Measurements from ENCODE around the gene CIAO2B.
"Not testable (repeated sequence)": the region's sequence is repeated elsewhere in the genome, so short reads cannot be mapped to it uniquely, and the experiment has no call there.

Gene CIAO2B

DNA sequence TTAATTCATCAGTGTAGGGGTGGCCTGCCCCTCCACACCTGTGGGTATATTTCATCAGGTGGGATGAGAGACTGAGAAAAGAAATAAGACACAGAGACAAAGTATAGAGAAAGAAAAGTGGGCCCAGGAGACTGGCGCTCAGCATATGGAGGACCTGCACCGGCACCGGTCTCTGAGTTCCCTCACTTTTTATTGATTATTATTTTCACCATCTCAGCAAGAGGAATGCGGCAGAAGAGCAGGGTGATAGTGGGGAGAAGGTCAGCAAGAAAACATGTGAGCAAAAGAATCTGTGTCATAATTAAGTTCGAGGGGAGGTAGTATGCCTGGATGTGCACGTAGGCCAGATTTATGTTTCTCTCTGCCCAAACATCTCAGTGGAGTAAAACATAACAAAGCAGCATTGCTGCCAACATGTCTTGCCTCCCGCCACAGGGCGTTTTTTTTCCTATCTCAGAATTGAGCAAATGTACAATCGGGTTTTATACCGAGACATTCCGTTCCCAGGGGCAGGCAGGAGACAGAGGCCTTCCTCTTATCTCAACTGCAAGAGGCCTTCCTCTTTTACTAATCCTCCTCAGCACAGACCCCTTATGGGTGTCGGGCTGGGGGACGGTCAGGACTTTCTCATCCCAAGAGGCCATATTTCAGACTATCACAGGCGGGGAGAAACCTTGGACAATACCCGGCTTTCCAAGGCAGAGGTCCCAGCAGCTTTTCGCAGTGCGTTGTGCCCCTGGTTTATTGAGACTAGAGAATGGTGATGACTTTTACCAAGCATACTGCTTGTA is 21.4 kb upstream of the CIAO2B start:
- not testable (repeated sequence) for DNase-seq (ENCODE audit: low spot score)

- DNase-seq (ENCODE audit: low spot score), result peak; percentile 84
These were observed 20.0 kb upstream of the CIAO2B start for GRCh38 chr16:66954097-66954659.

DNA sequence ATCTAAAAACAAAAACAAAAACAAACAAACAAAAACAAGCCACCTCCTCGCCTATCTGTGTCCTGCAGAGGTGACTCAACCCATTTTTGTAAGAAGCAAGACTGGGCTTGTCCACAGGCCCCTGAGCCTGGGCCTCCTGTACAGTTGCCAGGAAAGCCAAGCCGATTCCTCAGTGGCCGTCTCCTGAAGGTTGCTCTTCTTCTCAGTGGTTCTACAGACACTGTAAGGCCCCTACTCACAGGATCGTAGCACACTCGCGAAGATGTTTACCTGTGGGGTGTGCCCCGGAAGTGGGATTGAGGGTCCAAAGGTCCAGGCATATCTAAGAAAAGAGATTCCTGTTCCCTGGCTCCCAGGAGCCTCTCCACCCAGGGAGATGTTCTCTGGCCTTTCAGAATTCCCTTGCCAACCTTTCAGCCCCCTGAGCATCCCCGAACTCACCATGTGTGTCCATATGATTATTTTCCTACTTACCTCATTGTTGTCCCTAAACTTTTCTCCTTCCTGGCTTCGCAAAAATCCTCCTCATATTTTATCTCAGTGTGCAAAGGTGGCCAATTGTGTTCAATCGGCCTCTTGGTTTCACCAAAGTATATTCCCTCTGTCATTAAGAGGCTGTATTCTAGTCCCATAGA is 19.4 kb upstream of the CIAO2B start:
- no peak for DNase-seq (ENCODE audit: low spot score)

- no peak for DNase-seq (ENCODE audit: low spot score)
These were observed 18.4 kb upstream of the CIAO2B start for GRCh38 chr16:66952430-66953110.

GRCh38 chr16:66950971-66951790 is 17.0 kb upstream of the CIAO2B start:
- no peak for DNase-seq (ENCODE audit: low spot score)

DNA sequence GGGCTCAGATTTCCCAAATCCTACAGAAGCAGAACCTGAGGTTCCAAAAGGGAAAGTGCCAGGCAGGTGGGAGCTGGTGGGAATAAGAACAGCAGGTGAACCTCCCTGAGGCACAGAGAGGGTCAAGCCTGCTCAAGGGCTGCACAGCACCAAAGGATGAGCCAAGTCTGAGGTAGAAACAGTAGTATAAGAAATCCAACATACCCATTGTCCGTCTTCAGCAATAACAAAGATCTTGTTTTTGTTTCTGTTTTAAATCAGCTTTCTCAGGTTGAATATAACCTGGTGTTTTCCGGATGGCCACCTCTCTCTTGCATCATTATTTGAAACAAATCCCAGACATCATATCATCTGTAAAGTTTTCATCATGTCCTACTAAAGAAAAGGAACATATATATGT is 16.2 kb upstream of the CIAO2B start:
- no peak for DNase-seq (ENCODE audit: low spot score)

GRCh38 chr16:66949472-66949871 is 15.3 kb upstream of the CIAO2B start:
- no peak for DNase-seq (ENCODE audit: low spot score)

GRCh38 chr16:66948837-66949225 is 14.6 kb upstream of the CIAO2B start:
- DNase-seq (ENCODE audit: low spot score), result no peak

- no peak for DNase-seq (ENCODE audit: low spot score)
These were observed 14.1 kb upstream of the CIAO2B start for GRCh38 chr16:66948134-66948836.

DNA sequence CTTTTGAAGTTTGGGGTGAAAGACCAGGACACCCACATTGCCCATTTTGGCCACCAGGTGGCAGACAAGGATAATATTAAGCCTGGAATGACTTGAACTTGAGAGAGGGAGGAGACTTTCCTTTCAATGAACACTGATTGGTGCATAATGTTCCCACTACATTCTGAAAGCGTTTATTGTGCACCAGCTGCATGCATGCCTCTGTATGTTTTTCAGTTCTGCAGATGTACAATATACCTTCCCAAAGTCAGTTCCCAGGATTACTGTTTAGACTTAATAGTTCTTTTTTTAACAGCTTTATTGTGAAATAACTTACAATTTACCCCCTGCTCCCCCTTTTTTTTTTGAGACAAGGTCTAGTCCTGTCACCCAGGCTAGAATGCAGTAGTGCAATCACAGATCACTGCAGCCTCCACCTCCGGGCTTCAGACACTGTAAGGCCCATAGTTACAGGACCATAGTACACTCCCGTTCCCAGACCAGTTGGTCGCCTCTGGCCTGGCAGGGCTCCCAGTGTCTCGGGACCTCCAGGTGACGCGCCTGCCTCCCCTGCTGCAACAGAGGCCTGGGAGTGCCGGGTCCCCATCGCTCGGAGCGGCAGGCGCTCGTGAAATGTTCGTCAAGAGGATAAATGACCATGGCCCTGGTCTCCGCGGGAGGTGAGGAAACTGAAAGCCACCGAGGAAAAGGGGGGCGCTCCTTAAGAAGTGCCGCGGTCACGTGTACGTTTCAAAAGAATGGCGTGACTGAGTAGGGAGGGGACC is 13.3 kb upstream of the CIAO2B start:
- DNase-seq (ENCODE audit: low spot score), result peak; percentile 88

DNA sequence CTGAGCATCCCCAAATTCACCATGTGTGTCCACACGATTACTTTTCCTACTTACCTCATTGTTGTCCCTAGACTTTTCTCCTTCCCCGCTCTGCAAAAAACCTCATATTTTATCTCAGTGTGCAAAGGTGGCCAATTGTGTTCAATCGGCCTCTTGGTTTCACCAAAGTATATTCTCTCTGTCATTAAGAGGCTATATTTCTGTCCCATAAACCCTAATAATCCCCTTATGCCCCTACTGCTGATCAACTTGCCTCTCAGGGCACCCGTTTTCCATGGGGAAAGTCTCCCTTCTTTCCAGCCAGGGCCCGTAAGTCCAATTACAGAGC is 12.7 kb upstream of the CIAO2B start:
- DNase-seq (ENCODE audit: low spot score), result no peak

DNA sequence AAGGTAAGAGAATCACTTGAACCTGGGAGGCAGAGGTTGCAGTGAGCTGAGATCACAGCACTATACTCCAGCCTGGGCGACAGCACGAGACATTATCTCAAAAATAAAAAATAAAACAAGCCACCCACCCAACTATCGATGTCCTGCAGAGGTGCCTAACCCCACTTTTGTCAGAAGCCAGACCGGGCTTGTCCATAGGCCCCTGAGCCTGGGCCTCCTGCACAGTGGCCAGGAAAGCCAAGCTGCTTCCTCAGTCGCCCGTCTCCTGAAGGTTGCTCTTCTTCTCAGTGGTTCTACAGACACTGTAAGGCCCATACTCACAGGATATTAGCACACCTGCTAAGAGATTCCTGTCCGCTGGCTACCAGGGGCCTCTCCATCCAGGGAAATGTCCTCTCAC is 12.3 kb upstream of the CIAO2B start:
- DNase-seq (ENCODE audit: low spot score), result no peak

GRCh38 chr16:66945939-66946338 is 11.7 kb upstream of the CIAO2B start:
- no peak for DNase-seq (ENCODE audit: low spot score)

DNA sequence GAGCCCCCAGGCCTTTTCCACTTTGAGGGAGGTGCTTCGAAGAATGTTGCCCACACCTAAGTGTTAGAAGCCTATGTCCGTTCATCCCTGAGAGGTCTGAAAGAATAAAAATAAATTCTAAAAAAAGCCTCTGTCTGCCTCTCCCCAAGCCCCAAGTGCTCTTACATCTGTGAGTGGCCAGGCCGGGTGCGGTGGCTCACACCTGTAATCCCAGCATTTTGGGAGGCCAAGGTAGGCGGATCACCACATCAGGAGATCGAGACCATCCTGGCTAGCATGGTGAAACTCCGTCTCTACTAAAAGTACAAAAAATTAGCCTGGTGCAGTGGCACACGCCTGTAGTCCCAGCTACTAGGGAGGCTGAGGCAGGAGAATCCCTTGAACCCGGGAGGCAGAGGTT is 10.8 kb upstream of the CIAO2B start:
- DNase-seq (ENCODE audit: low spot score), result not testable (repeated sequence)

- no peak for DNase-seq (ENCODE audit: low spot score)
These were observed 9.8 kb upstream of the CIAO2B start for GRCh38 chr16:66944054-66944441.

DNA sequence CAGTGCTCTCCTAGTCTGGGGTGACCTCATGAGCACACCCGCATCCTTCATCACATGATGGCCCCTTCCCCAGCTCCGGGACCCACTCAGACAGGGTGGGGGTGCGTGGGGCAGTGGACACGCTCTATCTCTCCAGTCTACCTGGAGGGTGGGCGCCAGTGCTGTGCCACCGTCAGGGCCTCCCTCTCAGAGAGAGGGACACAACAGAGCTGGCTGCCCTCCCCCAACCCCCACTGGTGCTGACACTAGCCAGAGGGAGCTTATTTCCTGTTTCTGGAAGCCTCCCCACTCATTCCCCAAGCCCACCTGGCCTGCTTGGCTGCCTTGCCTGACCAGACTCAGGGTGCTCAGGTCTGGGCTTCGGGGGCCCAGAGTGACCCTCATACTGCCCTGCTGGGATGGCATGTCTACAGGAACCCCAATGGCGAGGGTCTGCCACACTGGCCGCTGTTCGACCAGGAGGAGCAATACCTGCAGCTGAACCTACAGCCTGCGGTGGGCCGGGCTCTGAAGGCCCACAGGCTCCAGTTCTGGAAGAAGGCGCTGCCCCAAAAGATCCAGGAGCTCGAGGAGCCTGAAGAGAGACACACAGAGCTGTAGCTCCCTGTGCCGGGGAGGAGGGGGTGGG is 9.3 kb upstream of the CIAO2B start:
- no peak for DNase-seq (ENCODE audit: low spot score)

DNA sequence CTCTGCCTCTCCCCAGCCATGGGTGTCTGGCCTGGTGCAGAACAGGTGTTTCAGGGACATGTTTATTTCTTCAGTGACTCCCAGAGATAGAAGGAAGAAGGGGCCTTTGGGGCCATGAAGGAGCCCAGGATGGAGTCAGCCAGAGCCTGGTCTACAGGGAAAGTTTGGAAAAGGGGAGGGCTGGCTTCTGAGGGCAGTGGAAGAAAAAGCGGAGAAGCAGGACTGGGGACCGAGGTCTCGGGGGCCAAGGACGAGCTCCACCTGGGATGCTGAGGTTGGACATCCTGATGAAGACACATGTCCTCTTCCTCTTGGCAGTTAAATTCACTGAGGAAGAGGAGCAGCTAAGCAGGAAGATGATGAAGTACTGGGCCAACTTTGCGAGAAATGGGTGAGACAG is 8.8 kb upstream of the CIAO2B start:
- no peak for DNase-seq (ENCODE audit: low spot score)

DNA sequence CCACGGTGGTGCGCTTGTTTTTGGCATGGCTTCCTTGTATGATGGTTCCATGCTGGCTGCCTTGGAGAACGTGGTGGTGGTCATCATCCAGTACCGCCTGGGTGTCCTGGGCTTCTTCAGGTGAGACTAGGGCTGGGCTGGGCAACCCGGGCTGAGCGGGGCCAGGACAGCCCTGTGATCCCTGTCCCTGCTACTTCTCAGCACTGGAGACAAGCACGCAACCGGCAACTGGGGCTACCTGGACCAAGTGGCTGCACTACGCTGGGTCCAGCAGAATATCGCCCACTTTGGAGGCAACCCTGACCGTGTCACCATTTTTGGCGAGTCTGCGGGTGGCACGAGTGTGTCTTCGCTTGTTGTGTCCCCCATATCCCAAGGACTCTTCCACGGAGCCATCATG is 6.0 kb upstream of the CIAO2B start:
- no peak for DNase-seq (ENCODE audit: low spot score)

DNA sequence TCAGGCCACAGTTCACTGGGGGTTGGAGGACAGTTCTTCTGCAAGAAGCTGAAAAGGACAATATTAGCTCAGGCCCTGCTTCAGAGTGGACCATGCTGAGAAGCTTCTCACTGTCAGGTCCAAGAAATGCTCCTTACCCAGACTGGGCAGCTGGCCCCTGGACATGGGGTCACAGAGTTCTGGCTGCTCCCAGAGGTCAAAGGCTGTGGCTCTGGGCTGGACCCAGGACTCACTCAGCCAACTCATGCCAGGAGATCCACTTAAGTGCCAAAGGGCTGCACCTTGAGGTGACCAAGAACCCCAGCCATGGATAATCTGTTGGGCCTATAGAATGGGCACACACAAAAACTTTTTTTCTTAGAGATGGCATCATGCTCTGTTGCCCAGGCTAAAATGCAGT is 5.2 kb upstream of the CIAO2B start:
- DNase-seq (ENCODE audit: low spot score), result no peak

DNA sequence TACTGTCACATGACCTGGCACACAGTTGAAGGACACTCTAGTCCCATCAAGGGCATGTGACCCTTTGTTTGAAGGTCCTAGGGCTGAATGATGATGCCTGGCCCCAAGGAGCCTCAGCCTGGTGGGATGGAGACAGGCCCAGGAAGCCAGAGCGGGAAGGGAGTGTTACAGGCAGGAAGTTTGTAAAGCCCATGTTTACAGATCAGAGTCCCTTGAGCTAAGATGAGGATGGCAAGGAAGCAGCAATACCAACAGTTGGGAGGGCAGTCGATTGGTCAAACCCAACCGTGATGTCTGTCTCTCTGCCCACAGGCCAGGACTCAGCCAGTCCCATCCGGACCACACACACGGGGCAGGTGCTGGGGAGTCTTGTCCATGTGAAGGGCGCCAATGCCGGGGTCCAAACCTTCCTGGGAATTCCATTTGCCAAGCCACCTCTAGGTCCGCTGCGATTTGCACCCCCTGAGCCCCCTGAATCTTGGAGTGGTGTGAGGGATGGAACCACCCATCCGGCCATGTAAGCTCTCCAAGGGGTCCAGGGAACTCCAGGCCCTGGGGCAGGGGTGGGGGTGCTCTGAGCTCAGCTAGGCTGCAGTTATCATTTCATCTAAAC is 3.6 kb upstream of the CIAO2B start:
- no peak for DNase-seq (ENCODE audit: low spot score)
